HG03354 (cell line): Measurements from ENCODE around the gene PFN3.

Experiments used
- ATAC-seq: cut with Tn5 transposase; IDR thresholded peaks from one replicate; pipeline ENCODE4 v1.9.1; 2021; ENCODE audit warnings: mild to moderate bottlenecking; ENCODE audit not compliant: unreplicated experiment, poor library complexity, severe bottlenecking

The PFN3 gene, protein sequence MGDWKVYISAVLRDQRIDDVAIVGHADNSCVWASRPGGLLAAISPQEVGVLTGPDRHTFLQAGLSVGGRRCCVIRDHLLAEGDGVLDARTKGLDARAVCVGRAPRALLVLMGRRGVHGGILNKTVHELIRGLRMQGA

DNA sequence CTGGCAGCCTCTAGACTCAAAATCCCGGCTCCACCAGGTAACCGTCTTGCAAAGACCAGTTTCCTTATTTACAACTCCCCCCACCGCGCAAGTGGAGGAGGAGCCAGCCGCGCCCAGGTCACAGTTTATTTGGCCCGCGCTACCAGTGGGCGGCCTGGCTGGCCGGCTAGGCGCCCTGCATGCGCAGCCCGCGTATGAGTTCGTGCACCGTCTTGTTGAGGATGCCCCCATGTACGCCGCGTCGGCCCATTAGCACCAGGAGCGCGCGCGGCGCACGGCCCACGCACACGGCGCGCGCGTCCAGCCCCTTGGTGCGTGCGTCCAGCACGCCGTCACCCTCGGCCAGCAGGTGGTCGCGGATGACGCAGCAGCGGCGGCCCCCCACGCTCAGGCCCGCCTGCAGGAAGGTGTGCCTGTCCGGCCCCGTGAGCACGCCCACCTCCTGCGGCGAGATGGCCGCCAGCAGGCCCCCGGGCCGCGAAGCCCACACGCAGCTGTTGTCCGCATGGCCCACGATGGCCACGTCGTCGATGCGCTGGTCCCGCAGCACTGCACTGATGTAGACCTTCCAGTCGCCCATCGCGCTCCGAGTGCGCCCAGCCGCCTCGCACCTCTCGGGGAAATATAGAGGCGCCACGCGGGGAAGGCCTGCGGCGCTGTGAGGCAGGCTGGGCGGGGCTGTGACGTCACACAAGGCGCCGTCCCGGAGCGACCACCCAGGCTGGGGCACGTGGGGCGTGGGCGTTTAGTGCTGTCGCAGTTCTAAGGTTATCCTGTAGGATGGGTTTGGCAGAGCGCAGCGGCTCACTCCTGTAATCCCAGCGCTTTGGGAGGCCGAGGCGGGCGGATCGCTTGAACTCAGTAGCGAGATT, at the start of gene PFN3:
TSS of gene PFN3 (minus strand) at position 665 of the 872 bp plus-strand sequence. CDS start at position 580, 85 bp downstream.
- no peak for ATAC-seq

DNA sequence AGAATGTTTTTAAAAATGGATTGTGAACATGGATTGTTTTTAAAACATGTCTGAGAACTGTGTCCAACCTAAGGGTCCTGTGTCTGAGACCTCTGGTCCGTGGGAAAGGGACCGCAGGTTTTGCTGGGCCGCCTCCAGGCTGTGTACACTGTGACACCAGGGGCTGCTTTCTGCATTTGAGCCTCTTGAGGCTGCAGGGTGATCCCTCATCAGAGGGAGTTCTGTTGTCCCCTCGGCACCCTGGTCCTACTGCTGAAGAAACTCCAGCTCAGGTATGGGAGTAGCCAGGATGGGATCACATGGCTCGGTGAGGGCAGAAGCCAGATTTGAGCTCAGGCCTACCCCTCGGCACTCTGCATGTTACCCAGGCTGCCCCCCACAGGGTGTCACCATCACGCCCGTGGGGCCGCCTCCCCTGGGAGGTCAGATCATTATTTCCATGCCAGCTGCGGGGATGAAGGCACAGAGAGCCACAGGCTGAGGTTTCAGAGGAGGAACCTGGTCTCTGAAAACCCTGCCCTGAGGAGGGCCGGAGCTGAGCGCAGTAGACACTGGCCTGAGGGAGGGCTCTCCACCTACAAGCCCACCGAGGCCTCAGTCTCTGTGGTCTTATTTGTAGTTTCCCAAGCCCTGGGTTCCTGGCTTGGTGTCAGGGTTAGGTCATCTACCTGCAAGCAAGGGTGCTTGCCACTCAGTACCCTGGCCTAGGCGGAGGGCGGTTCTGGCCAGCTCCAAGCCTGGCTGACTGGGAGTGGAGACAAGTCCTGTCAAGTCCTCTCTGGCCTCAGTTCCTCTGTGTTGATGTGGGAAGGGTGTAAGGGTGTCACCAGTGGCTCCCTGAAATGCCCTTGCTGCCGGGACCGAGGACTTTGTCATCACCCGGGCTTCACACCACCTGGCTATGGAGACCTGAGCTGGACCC, 48.9 kb upstream of the PFN3 start:
- ATAC-seq: no peak

DNA sequence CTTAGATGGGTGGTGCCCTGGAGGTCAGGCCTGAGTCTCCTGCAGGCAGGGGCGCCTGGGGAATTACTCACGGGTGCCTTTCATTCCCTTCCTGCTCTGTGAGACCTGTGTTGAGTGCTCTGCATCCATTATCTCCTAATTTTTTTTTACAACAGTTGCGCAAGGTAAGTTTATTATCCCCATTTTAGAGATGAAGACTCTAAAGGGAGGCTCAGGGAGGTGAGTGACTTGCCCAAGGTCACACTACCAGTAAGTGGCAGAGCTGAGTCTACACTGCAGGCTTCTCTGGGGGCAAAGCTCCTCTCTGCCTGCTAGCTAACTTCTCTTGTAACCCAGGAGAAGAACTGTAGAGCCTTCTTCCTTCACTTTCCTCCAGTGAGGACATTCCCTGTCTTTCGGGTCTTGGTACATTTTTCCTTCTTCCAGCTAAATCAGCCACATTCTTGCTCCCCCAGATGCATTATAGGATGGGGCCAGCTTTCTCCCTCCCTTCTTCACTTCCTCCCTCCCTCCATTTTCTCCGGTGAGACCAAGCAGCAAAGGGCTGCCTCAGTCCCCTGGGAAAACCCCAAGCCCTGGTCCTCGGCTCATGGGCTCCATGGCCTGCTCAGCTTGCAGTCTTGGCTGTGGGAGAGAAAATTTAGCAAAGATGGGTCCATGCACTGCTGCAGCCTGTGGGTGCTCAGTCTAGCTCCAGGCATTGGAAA, 47.9 kb upstream of the PFN3 start:
- ATAC-seq: no peak

GRCh38 chr5:177447611-177448243, 47.3 kb upstream of the PFN3 start:
- ATAC-seq: no peak

GRCh38 chr5:177447066-177447610, 46.7 kb upstream of the PFN3 start:
- ATAC-seq: peak; percentile 57

DNA sequence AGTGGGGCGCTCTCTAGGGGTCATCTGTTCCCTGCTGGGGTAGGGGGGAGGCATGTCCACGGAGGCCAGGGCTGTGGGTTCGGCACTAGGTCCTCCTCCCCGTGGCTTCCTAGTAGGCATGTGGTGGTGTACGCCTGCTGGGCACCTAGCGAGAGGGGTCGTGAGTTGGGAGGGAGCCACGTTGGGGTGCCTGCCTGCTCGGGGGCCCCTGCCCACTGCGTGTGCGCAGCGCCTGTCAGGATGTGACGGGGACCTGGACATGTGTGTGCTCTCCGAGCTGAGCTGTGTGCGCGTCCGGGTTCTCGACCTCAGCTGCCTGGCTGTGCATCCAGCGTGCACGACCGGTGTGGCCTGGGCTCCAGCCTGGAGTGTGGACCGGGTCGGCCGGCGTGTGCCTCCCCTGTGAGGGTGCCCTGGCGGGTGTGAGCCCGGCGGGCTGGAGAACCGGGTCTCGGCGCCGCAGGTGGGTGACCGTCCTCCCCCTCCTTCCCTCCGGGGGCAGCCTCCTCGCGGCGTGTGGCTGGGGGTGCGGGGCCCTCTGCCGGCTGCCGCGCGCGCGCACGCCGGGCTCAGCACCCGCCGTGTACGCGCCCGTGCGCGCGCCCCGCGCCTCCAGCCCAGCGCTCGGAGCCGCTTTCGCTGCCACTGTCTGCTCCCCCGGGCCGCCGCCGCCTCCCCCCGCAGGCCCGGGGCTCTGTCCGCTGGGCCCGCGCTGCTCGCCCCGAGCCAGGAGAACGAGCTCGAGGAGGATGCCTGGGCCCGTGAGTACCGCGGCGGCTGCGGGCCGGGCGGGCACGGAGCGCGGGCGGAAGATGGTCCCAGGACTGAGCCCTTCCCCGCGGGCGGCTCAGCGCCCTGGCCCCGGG, 46.0 kb upstream of the PFN3 start, which contains the start of gene PRR7:
TSS of gene PRR7 (plus strand) at position 615 of the 866 bp plus-strand sequence. CDS start 8,254 bp downstream, outside the sequence.
- ATAC-seq: peak; percentile 66

- no peak for ATAC-seq
These were observed 45.4 kb upstream of the PFN3 start for GRCh38 chr5:177445917-177446199.

DNA sequence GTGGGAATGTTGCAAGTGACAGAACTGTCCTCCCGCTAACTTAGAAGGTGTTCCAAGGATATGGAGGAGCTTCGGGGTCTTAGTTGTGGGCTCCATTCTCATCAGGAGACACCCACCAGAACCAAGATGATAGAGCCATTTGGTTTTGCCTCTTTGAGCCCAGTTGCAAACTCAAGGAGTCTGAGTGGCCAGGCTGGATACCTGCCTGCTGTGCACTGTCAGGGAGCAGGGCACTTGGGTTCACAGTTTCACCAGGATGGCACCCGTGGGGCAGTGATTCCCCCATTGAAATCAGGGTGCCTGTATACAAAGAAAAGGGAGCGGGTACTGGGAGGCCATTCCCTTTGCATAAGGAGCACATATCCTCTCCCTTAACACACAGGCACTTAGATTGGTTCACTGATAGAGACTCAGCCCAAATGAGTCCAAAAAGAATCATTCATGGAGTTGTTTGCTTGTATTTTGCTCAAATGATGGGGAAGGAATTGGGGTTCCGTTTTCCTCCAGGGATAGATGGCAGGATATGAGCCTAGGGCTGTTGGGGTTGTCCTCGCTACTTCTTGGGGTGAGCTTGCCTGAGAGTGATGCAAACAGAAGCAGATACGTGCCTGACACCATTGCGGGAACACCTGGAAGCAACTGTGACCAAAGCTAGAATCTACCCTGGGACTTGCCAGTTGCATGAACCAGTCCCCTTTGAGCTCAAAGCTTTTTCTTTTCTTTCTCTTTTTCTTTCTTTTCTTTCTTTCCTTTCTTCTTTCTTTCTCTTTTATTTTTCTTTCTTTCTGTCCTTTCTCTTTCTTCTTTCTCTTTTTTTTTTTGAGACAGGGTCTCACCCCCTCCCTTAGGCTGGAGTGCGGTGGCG, 44.8 kb upstream of the PFN3 start:
- ATAC-seq: no peak

DNA sequence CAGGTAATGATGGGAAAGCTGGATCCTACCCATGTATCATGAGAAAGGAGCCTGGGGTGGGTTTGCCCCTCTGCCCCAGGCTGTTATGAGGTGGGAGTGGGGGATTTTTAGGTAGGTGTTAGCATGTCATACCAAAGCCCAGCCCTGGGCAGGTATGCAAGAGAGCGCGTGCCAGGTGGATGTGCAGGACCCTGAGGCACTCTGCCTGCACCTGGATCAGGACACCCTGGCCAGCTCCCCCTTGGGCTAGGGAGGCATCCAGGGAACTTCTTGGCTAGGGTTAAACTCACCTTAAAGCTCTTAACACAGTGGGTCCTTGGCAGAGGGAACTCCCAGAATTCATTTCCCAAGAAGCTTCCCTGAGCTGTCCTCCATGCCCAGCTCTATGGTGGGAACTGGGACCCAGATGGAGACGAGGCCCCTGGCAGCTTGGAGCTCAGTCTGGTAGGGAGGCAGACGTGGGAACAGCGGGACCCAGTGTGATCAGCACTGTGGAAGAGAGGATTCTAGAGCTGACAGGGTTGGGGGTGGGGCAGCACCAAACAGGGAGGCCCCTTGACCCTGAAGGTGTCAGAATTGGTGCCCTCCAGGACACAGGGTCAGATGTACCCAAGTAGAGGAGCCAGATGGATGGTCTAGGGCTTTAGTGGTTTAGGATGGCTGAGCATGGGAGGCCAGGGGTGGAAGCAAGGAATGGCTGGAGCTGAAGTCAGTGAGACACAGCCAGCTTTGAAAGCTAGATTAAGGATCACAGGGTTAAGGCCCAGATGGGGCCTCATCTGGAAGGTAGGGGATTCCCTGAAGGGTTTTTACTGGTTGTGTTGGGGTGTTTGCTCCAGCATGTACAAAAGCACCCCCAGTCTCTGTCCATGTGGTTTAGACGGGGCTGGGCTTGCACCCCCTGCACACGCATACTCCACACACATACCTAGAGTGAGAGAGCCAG, 43.9 kb upstream of the PFN3 start:
- ATAC-seq: no peak

DNA sequence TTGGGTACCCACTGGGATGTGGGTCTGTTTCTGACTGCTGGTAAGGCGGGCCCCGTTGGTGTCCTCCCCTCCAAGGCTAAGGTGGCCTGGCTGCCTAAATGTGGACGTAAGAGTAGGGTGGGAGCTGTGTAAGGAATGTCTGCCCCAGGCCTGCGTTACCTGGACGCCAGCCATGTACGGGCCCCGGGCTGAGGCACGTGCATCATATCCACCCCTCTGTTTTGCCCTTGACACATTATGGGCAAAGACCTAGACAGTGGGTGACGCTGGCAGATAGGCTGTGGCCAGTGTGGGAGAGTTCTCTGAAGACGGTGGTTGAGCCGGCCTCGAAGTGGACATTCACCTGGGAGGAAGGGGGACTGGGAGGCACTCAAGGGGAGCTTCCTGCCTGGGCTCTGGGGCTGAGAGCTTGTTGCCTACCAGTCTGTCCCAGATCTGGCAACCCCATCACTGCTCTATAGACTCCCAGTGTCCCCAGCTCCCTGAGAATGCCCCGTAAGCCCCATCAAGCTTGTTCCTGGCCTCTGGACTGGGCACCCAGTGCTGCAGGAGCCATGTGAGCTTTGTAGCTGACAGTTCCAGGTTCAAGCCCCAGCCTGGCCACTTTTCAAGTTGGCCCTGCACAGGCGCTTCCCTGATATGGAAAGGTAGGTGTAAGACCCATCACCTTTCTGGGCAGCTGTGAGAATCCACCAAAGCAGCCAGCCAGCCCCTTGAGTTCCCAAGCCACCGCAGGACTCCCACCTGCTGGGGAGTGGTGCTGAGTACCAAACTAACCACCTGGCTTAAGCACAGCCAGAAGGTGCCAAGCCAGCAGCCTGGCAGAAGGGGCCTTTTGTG, 42.9 kb upstream of the PFN3 start:
- ATAC-seq: no peak

DNA sequence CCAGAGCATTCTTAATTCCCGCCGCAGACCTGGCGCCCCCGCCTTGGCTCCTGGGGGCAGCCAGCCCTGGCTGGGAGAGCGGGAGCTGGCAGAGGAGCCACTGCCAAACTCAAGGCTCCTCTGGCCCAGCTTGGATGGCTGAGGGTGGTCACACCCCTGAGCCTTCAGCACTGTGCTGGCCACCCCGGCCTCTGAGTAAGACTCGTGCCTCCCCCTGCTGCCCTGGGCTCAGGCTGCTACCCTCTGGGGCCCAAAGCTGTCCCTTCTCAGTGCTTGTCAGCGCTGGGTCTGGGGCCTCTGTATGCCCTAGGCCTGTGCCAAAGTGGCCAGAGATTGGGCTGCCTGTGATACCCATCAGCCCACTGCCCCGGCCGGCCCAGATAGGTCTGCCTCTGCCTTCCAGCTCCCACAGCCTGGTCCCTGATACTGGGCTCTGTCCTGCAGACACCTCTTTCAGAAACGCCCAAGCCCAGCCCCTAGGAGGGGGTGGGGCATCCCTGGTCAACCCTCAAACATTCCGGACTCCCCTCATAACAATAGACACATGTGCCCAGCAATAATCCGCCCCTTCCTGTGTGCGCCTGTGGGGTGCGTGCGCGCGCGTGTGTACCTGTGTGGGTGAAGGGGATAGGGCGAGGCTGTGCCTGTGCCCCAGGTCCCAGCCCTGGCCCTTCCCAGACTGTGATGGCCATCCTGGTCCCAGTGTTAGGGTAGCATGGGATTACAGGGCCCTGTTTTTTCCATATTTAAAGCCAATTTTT, 41.8 kb upstream of the PFN3 start:
- ATAC-seq: no peak

DNA sequence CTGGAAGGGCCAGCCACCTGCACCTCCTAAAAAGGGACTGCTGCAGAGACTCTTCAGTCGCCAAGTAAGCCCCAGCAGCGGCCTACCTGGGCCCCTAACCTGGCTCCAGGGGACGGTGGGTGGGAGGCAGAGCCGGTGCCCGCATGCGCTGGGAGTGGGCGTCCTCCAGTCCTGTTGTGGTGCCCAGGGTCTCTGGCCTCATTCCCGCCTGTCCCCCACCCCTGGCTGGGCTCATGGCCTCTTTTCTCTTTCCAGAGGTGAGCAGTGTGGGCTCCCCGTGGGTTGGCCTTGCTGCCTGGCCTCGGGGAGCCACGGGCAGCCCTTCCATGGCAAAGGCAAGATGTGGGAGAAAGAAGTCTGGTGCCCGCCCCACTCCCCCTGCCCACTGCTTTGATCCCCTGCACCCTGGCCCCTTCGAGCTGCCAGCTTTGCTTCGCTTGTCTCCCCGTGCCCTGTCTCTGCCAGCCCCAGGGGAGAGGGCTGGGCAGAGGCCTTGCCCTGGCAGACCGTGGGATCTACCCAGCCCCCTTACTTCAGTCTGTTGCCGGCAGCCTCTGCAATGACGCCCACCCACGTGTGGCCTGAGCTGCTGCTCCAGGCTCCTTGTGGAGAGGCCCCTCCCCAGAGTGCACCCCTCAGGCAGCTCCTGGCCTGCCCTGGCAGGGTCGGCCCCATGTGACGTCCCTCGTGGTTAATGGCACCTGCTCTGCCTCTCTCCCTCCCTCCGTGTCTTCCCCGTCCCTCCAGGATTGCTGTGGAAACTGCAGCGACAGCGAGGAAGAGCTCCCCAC, 40.7 kb upstream of the PFN3 start:
- ATAC-seq: no peak

DNA sequence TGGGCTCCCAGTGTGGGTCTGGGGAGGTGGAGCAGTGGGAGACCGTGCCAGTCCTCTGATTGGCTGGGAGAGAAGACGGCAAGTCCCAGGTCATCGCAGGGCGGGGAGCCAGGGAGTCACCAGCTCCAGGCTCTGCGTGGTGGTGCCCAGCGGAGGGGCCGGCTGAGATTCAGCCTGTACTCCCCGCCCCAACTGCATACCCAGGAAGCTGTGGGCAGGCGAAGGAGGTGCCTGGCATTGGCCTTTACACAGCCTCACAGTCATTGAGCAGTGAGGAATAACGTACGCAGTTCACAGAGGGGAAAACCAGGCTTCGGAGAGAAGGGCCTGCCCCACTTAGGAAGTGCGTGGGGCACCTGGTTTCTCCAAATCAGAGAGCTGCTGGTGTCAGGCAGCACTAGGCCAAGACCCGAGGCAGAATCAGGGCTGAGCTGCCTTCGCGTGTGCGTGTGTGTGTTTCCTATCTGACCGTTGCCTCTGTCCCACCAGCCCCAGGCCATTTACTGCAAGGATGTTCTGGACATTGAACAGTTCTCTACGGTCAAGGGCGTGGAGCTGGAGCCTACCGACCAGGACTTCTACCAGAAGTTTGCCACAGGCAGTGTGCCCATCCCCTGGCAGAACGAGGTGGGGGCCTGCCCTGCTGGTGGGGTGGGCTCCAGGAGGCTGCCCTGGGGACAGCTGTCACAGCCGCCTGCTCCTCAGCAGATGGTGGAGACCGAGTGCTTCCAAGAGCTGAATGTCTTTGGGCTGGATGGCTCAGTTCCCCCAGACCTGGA, 39.9 kb upstream of the PFN3 start:
- ATAC-seq: no peak
